Muscle of leg (tissue), 11 donors: ENCODE results near the gene ARHGAP23. TPM values are rescaled to one million over a fixed set of nuclear protein-coding genes. Genes with fewer than 3 reads are reported as not detected.

Experiments used
- DNase-seq: peaks from one replicate; pipeline ENCODE4 v3.0.0; 2013
- H3K27ac ChIP-seq: one replicate; pipeline ENCODE4 v1.5.1; 2013; ENCODE audit warnings: mild to moderate bottlenecking, low read length, control low read depth
- H3K27me3 ChIP-seq: one replicate; pipeline ENCODE4 v1.6.1; 2013; ENCODE audit warnings: low read length; ENCODE audit not compliant: control insufficient read depth, insufficient read depth
- H3K36me3 ChIP-seq: one replicate; pipeline ENCODE4 v1.6.1; 2013; ENCODE audit warnings: low read length; ENCODE audit not compliant: control insufficient read depth, insufficient read depth
- H3K4me1 ChIP-seq: one replicate; pipeline ENCODE4 v1.6.1; 2013; ENCODE audit warnings: low read length; ENCODE audit not compliant: control insufficient read depth, insufficient read depth
- H3K4me3 ChIP-seq: one replicate; pipeline ENCODE4 v1.5.1; 2013; ENCODE audit warnings: low read length, control low read depth
- H3K9me3 ChIP-seq: replicated peaks from 2 replicates; pipeline ENCODE4 v1.6.1; 2013; ENCODE audit warnings: low read depth, low read length; ENCODE audit not compliant: control insufficient read depth
- WGBS: methylation state at CpG from one replicate; pipeline ENCODE4 v1.1.5; 2013; ENCODE audit warnings: missing lambda C conversion rate; ENCODE audit not compliant: insufficient coverage; 5-methylcytosine and 5-hydroxymethylcytosine counted together
- polyA plus RNA-seq, 8 donors: library from polyadenylated mRNA; unstranded; fragments of 120-200 nt; gene quantifications; one replicate each; pipeline versions ENCODE4 v1.2.1 to v1.2.3, GENCODE V29; 2013; ENCODE audit warnings: inconsistent platforms in 1 of 8, low replicate concordance in 1 of 8; ENCODE audit not compliant: insufficient read length in 8 of 8, insufficient read depth in 1 of 8
- total RNA-seq: library from RNA; stranded (reverse); fragments of 120-200 nt; gene quantifications from one replicate; pipeline ENCODE4 v1.2.4, GENCODE V29; 2013

Gene ARHGAP23
- total and polyA plus RNA-seq, 9 donors: 17.1 to 44.2 (median 35.8) TPM

DNA sequence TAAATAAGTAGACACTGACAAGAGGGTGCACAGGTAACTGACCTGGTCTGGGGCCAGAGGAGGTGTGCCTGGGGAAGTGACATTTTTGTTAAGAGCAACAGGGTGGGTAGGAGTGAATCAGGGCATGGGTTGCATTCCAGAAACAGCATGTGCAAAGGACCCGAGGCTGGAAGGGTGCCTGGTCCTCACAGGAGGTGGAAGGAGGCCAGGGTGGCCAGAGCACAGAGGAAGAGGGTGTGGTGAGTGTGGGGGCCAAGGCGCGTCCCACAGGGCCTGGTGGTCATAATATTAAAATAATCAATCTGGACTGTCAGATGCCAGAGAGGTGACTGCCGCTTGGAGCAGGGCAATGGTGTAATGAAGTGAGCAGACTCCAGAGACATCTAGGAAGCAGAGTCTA, 14.3 kb downstream of the ARHGAP23 start:
- 77% methylated on average over 3 of the region's 4 CpGs for WGBS
- no peaks in the 10 kb centered on the region for H3K27me3 ChIP-seq
- no peak overlapping the region for H3K27ac ChIP-seq
- H3K36me3 ChIP-seq: peaks cover 2% of the 10 kb centered on the region
- H3K4me3 ChIP-seq: no peak overlapping the region
- DNase-seq: no peak
- H3K4me1 ChIP-seq: peaks cover 47% of the 10 kb centered on the region
- no peaks in the 10 kb centered on the region for H3K9me3 ChIP-seq

GRCh38 chr17:38443356-38444031, 15.2 kb downstream of the ARHGAP23 start:
- H3K4me1 ChIP-seq: peaks cover 56% of the 10 kb centered on the region
- H3K4me3 ChIP-seq: no peak overlapping the region
- H3K36me3 ChIP-seq: peaks cover 2% of the 10 kb centered on the region
- DNase-seq: no peak
- 52% methylated on average over 7 of the region's 7 CpGs for WGBS
- H3K27ac ChIP-seq: peak overlapping the region; percentile 65
- H3K27me3 ChIP-seq: no peaks in the 10 kb centered on the region
- no peaks in the 10 kb centered on the region for H3K9me3 ChIP-seq

GRCh38 chr17:38444151-38444550, 15.9 kb downstream of the ARHGAP23 start:
- H3K9me3 ChIP-seq: no peaks in the 10 kb centered on the region
- 9% methylated on average over 14 of the region's 14 CpGs for WGBS
- H3K36me3 ChIP-seq: peaks cover 2% of the 10 kb centered on the region
- peak overlapping the region; percentile 65 for H3K27ac ChIP-seq
- peak; percentile 76 for DNase-seq
- H3K4me3 ChIP-seq: no peak overlapping the region
- H3K27me3 ChIP-seq: no peaks in the 10 kb centered on the region
- H3K4me1 ChIP-seq: peaks cover 62% of the 10 kb centered on the region

DNA sequence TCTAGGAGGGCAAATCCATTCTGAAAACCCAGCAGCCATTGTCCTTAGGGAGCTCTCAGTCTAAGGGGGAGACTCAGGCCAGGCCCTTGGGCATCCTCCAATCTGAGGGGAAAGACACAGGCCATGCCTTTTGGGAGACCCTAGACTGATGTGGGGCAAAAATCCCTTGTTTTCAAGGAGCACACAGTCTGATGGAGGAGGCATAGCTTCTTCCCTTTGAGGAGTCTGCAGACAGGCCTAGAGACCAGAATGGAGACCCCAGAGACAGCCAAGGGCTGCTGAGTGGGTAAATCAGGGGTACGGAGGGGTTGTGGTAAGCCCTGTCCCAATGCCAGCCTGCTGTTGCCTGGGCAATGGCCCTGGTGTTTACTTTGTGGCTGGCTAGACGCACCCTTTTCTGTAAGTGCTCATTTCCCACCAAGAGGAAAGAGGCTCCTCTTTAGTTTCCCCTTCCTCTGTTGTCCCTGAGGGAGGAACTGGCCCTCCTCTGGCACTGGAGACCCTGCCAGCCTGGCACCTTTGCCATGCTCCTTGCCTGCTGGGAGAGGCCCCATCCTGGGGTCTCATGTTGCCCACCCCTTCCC, 19.3 kb downstream of the ARHGAP23 start:
- Histone ChIP-seq H3K4me3 (no peak overlapping the region), H3K36me3 (no peaks in the 10 kb centered on the region), H3K27me3 (no peaks in the 10 kb centered on the region), H3K4me1 (peaks cover 71% of the 10 kb centered on the region), H3K9me3 (no peaks in the 10 kb centered on the region), H3K27ac (peak overlapping the region; percentile 29)
- no peak for DNase-seq
- 57% methylated on average over 1 of the region's 2 CpGs for WGBS

GRCh38 chr17:38448208-38448771, 20.0 kb downstream of the ARHGAP23 start:
- H3K4me1 ChIP-seq: peaks cover 71% of the 10 kb centered on the region
- no peak overlapping the region for H3K4me3 ChIP-seq
- H3K27ac ChIP-seq: no peak overlapping the region
- WGBS: 90% methylated on average over 2 of the region's 9 CpGs
- no peaks in the 10 kb centered on the region for H3K27me3 ChIP-seq
- H3K9me3 ChIP-seq: no peaks in the 10 kb centered on the region
- no peaks in the 10 kb centered on the region for H3K36me3 ChIP-seq
- DNase-seq: no peak

- no peaks in the 10 kb centered on the region for H3K36me3 ChIP-seq
- H3K27me3 ChIP-seq: no peaks in the 10 kb centered on the region
- H3K27ac ChIP-seq: peak overlapping the region; percentile 87
- peaks cover 67% of the 10 kb centered on the region for H3K4me1 ChIP-seq
- 63% methylated on average over 7 of the region's 15 CpGs for whole genome bisulfite sequencing
- no peaks in the 10 kb centered on the region for H3K9me3 ChIP-seq
- H3K4me3 ChIP-seq: no peak overlapping the region
- DNase-seq: peak; percentile 53
These were observed 21.1 kb downstream of the ARHGAP23 start for GRCh38 chr17:38449364-38449763.

DNA sequence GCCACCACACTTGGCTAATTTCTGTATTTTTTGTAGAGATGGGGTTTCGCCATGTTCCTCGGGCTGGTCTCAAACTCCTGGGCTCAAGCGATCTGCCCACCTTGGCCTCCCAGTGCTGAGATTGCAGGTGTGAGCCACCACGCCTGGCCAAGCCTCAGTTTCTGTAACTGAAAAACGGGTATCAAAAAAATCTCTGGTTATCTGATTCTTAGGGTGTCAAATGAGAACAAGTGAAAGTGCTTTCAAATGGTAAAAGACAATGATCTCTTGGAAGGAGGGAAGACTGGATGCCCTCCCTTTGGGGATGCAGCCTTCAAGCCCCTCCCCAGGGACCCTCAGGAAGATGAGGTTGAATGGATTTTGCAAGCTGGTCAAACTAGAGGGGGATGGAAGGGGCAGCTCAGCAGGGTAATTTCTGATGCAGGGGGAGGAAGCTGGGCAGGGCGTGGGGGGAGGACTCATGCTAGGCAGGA, 22.3 kb downstream of the ARHGAP23 start:
- 80% methylated on average over 5 of the region's 6 CpGs for WGBS
- H3K4me3 ChIP-seq: no peak overlapping the region
- DNase-seq: no peak
- no peaks in the 10 kb centered on the region for H3K36me3 ChIP-seq
- no peaks in the 10 kb centered on the region for H3K9me3 ChIP-seq
- H3K4me1 ChIP-seq: peaks cover 77% of the 10 kb centered on the region
- H3K27ac ChIP-seq: peak overlapping the region; percentile 87
- no peaks in the 10 kb centered on the region for H3K27me3 ChIP-seq

- DNase-seq: peak; percentile 64
- Histone ChIP-seq H3K36me3 (no peaks in the 10 kb centered on the region), H3K4me3 (peak overlapping the region; percentile 13), H3K27ac (peak overlapping the region; percentile 87), H3K4me1 (peaks cover 83% of the 10 kb centered on the region), H3K9me3 (no peaks in the 10 kb centered on the region), H3K27me3 (no peaks in the 10 kb centered on the region)
- WGBS: 18% methylated on average over 1 of the region's 10 CpGs
These were observed 23.0 kb downstream of the ARHGAP23 start for GRCh38 chr17:38451030-38451839.

DNA sequence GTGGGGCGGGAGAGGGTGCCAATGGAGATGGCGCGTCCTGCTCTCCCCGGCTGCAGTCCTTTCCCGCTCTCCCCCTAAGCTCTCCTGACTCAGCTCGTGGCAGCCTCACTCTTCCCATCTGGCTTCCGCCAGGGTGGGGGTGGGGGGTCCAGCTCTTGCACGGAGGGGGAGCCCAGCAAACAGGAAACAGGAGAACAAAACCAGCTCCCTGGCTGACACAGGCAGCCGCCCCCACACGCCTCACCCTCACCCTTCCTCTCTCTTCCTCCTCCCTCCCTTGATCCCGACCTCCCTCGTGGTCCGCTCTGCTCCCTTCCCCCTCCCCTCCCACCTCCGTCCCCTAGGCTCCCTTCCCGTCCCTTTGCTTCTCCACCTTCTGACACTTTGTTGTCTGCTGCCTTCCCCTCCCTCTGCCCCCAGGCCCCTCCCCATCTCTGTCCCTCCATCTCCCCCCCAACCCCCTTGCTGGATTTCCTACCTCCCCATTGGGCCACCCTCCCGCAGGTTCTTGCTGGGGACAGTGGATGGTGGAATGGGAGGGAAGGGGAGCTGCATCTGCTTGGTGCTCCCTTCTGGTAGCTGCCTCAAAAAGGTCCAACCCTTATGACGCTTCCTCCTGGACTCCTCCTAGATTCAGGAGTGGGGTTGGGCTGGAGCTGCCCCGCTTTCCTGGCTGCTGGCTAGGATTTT, 23.7 kb downstream of the ARHGAP23 start:
- H3K36me3 ChIP-seq: no peaks in the 10 kb centered on the region
- H3K4me1 ChIP-seq: peaks cover 91% of the 10 kb centered on the region
- H3K4me3 ChIP-seq: peak overlapping the region; percentile 13
- peak; percentile 87 for DNase-seq
- WGBS: 13% methylated on average over 8 of the region's 18 CpGs
- H3K27me3 ChIP-seq: no peaks in the 10 kb centered on the region
- peak overlapping the region; percentile 87 for H3K27ac ChIP-seq
- no peaks in the 10 kb centered on the region for H3K9me3 ChIP-seq
